Endothelial cell of umbilical vein (primary cell): ENCODE results near the gene EVX2. TPM values are rescaled to one million over a fixed set of nuclear protein-coding genes. Genes with fewer than 3 reads are reported as not detected.

Source experiments
- BruUV-seq: library from RNA; stranded (reverse); fragments of 400-500 nt; replicated peaks from 2 replicates; lab custom pipeline; 2021; lab: Mats Ljungman, UMichigan
- CTCF ChIA-PET: fragments of 300-600, 350-600 bp; sonication (Branson Sonifier 250); formaldehyde crosslinking; loops from one replicate; lab custom pipeline; 2021; ENCODE audit warnings: antibody characterized with exemption, inconsistent platforms; lab: Charles Lee
- POLR2A ChIA-PET: fragments of 300-600, 350-600 bp; sonication (Branson Sonifier 250); formaldehyde crosslinking; loops from one replicate; lab custom pipeline; 2021; ENCODE audit warnings: antibody characterized with exemption, inconsistent platforms; lab: Charles Lee
- DNase-seq: peaks from one replicate; pipeline ENCODE4 v3.0.0-alpha.2; 2011; ENCODE audit warnings: low read depth, low spot score
- FAIRE-seq: peaks from 2 replicates; lab custom pipeline; 2011; peaks lifted over from hg19 to GRCh38; lab: Jason Lieb, UNC
- H2AFZ ChIP-seq: 2 replicates; pipeline ENCODE4 v1.6.0; 2012; ENCODE audit warnings: low read depth, low read length, control low read depth, inconsistent platforms
- H3K27ac ChIP-seq: 2 replicates; pipeline ENCODE4 v1.5.1; 2011; ENCODE audit warnings: low read depth, mild to moderate bottlenecking, control low read depth, low read length, moderate library complexity; ENCODE audit not compliant: insufficient read depth
- H3K27me3 ChIP-seq, 2 experiments: 2 replicates each; pipeline versions ENCODE4 v1.6.0 to v1.6.1; 2011; ENCODE audit warnings: low read length in 2 of 2, mixed read lengths in 1 of 2; ENCODE audit not compliant: control insufficient read depth in 2 of 2, insufficient read depth in 2 of 2
- H3K36me3 ChIP-seq, 2 experiments: 2 replicates in 1 of 2; 3 replicates in 1 of 2; pipeline ENCODE4 v1.5.1; 2011; ENCODE audit warnings: low read length in 2 of 2, mild to moderate bottlenecking in 1 of 2, moderate library complexity in 1 of 2; ENCODE audit not compliant: control insufficient read depth in 2 of 2, insufficient read depth in 2 of 2; ENCODE audit errors: extremely low read depth in 1 of 2
- H3K4me1 ChIP-seq: 3 replicates; pipeline ENCODE4 v1.5.1; 2011; ENCODE audit warnings: mild to moderate bottlenecking, low read length; ENCODE audit not compliant: control insufficient read depth, insufficient read depth; ENCODE audit errors: extremely low read depth
- H3K4me2 ChIP-seq: 2 replicates; pipeline ENCODE4 v1.6.1; 2011; ENCODE audit warnings: low read length, control low read depth, mixed read lengths; ENCODE audit not compliant: insufficient read depth
- H3K4me3 ChIP-seq, 3 experiments: fragments of 200-600 bp in 1 of 3; sonication (generic), shearing (Covaris generic) in 1 of 3; replicated peaks in 1 of 3; 2 replicates each; pipeline ENCODE4 v1.5.1; 2011 to 2016; ENCODE audit warnings: control low read depth in 3 of 3, low read length in 3 of 3, mild to moderate bottlenecking in 2 of 3, inconsistent platforms in 1 of 3, low read depth in 1 of 3, moderate library complexity in 1 of 3; ENCODE audit not compliant: insufficient read depth in 1 of 3
- H3K79me2 ChIP-seq: 2 replicates; pipeline ENCODE4 v1.6.0; 2012; ENCODE audit warnings: low read length, inconsistent platforms; ENCODE audit not compliant: control insufficient read depth, insufficient read depth
- H3K9ac ChIP-seq: replicated peaks from 2 replicates; pipeline ENCODE3; 2011; ENCODE audit warnings: low read length, control low read depth; ENCODE audit not compliant: insufficient read depth; ENCODE audit errors: extremely low read depth
- H3K9me1 ChIP-seq: replicated peaks from 3 replicates; pipeline ENCODE4 v1.6.0; 2011; ENCODE audit warnings: mild to moderate bottlenecking, low read length; ENCODE audit not compliant: control insufficient read depth, insufficient read depth; ENCODE audit errors: extremely low read depth
- H3K9me3 ChIP-seq: replicated peaks from 2 replicates; pipeline ENCODE4 v1.5.1; 2012; ENCODE audit warnings: low read length, inconsistent platforms; ENCODE audit not compliant: control insufficient read depth, insufficient read depth
- H4K20me1 ChIP-seq: replicated peaks from 2 replicates; pipeline ENCODE3; 2011; ENCODE audit warnings: mild to moderate bottlenecking, low read length; ENCODE audit not compliant: control insufficient read depth, insufficient read depth; ENCODE audit errors: extremely low read depth
- EZH2 ChIP-seq: IDR thresholded peaks from 2 replicates; pipeline ENCODE4 v1.6.1; 2012; ENCODE audit warnings: borderline replicate concordance, low read depth, mild to moderate bottlenecking, moderate library complexity, low read length, inconsistent platforms; ENCODE audit not compliant: severe bottlenecking
- POLR2AphosphoS5 ChIP-seq: IDR thresholded peaks from 2 replicates; pipeline ENCODE4 v1.6.1; 2012; ENCODE audit warnings: low read depth, mild to moderate bottlenecking, control low read depth, low read length, moderate library complexity; ENCODE audit not compliant: insufficient read depth
- dilution Hi-C: fragments of 300-500 bp; cut with MboI; formaldehyde crosslinking; loops from one replicate; pipeline ENCODE4 v1.15.0; 2019; ENCODE audit warnings: low sequenced_read_pairs; ENCODE audit not compliant: extremely low pct_ligation_motif_present
- intact Hi-C: fragments of 100-400 bp; cut with micrococcal nuclease; formaldehyde crosslinking; loops from one replicate; pipeline ENCODE4 v1.10.0; 2022
- polyA plus RNA-seq, 4 experiments: library from polyadenylated mRNA; depleted of rRNA in 3 of 4; stranded (reverse) in 3 of 4; unstranded in 1 of 4; fragments of >200 nt; gene quantifications; 2 replicates each; pipeline versions ENCODE4 v1.2.1 to v1.2.3, GENCODE V29; 2011 to 2012; ENCODE audit warnings: missing spikeins in 1 of 4
- total RNA-seq: library from RNA; stranded (reverse); gene quantifications from 2 replicates; pipeline ENCODE4 v1.2.3, GENCODE V29; 2021
- TF ChIP-seq, protein P1 (sequence below), 2 donors: IDR thresholded peaks; 1 replicate in 1 of 2; 2 replicates in 1 of 2; pipeline ENCODE4 v1.5.1; 2011; ENCODE audit warnings: low read length in 2 of 2, mild to moderate bottlenecking in 2 of 2, moderate library complexity in 2 of 2, control low read depth in 1 of 2, inconsistent platforms in 1 of 2, low read depth in 1 of 2; ENCODE audit not compliant: insufficient read depth in 1 of 2; ENCODE audit errors: extremely low read depth in 1 of 2

EVX2 gene
- total and polyA plus RNA-seq, 2 donors (not counting 3 experiments of a cell fraction or from before 2014, with no cell fraction given), result not detected

DNA sequence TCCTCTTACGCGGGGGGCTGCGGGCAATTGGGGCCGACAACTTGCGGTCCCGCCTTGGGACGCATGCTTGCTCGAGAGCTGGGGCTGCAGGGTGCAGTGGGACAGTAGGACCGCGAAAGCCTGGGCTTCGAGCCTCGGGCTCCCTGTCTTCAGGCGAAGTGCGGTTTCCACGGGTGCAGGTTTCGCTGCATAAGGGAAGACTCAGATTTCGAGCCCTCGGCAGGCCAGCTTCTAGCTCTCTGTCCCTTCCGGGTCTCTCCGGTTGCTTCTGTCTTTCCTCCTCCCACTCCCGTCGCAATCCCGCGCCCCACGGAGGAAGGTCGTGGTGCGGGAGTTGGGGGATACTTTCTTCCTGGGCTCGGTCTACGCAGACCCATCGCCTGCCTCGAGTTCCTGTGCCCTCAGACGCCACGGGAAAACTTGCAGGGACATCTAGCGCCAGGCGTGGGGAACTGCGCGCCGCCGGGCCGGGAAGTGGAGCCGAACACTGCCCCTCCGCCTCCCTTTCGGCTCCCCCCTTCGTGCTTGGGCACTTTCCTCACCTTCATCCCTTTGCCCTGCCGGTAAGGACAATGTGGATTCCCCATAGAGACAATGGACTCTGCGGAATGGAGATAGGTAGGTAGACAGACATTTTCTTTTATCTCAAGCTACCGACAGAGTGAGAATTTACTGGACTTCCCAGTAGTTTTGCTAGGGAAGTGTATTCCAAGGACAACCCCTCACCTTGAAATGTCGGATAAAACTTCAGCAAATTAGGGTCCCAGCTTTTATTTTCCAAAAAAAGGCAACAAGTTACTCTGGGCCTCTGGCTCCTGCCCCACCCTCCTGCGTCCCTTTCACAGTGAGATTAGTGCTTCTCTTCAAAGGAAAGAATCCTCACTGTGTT, 4.5 kb upstream of the EVX2 start:
- no peak overlapping the region for H3K4me3 ChIP-seq
- peaks cover 87 to 98% of the 10 kb centered on the region in 2 experiments for H3K27me3 ChIP-seq
- dilution Hi-C loops, result no loop called here
- no peaks in the 10 kb centered on the region for H3K4me1 ChIP-seq
- H3K9ac ChIP-seq, result no peak overlapping the region
- ChIA-PET CTCF (interaction anchor here (0.6 to 6.1 kb wide), 18 partner anchors 8 to 1391 kb away, joined by 3 to 102 read pairs (median 4); no protein-coding TSS in a partner anchor), POLR2A (no interaction called here)
- H3K9me3 ChIP-seq, result no peaks in the 10 kb centered on the region
- intact Hi-C loops, result loop anchor here (1.0 kb wide), 1 partner anchor 722 kb away; no protein-coding TSS in a partner anchor
- peak; percentile 70 for FAIRE-seq
- H3K4me2 ChIP-seq, result peak overlapping the region; percentile 43
- TF ChIP-seq POLR2AphosphoS5, result no peak
- TF ChIP-seq, protein P1, sequence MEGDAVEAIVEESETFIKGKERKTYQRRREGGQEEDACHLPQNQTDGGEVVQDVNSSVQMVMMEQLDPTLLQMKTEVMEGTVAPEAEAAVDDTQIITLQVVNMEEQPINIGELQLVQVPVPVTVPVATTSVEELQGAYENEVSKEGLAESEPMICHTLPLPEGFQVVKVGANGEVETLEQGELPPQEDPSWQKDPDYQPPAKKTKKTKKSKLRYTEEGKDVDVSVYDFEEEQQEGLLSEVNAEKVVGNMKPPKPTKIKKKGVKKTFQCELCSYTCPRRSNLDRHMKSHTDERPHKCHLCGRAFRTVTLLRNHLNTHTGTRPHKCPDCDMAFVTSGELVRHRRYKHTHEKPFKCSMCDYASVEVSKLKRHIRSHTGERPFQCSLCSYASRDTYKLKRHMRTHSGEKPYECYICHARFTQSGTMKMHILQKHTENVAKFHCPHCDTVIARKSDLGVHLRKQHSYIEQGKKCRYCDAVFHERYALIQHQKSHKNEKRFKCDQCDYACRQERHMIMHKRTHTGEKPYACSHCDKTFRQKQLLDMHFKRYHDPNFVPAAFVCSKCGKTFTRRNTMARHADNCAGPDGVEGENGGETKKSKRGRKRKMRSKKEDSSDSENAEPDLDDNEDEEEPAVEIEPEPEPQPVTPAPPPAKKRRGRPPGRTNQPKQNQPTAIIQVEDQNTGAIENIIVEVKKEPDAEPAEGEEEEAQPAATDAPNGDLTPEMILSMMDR (IDR thresholded peaks at IDR 0.05; ENCODE audit: extremely low read depth in 1 of 2, insufficient read depth in 1 of 2, low read depth in 1 of 2, low read length in 2 of 2), result peak; percentile 68 to 87
- TF ChIP-seq EZH2, result peak; percentile 94
- no peaks in the 10 kb centered on the region for H3K79me2 ChIP-seq
- DNase-seq, result peak; percentile 51
- no peak overlapping the region for H3K27ac ChIP-seq
- H3K9me1 ChIP-seq, result no peaks in the 10 kb centered on the region
- peak overlapping the region; percentile 53 for H2AFZ ChIP-seq
- no peaks in the 10 kb centered on the region for H4K20me1 ChIP-seq
- H3K36me3 ChIP-seq, result no peaks in the 10 kb centered on the region
- BruUV-seq, result no TSS peak
